Spleen (tissue), 7 donors: ENCODE results near the gene KCNIP2.

Experiments used
- POLR2A ChIP-seq, 3 donors: fragments of 450-650 bp; IDR thresholded peaks; one replicate each; pipeline ENCODE4 v1.5.1; 2017; ENCODE audit warnings: antibody characterized with exemption in 3 of 3, mild to moderate bottlenecking in 1 of 3
- POLR2AphosphoS5 ChIP-seq, 3 donors: sonication (generic); formaldehyde crosslinking; IDR thresholded peaks; one replicate each; pipeline ENCODE4 v1.5.1; 2017; ENCODE audit warnings: antibody characterized with exemption in 3 of 3
- TF ChIP-seq, protein P1 (sequence below), 11 experiments: fragments of 200-600 bp in 7 of 11; fragments of 450-650 bp in 4 of 11; sonication (generic) in 4 of 11; IDR thresholded peaks in 8 of 11; conservative IDR thresholded peaks in 3 of 11; 1 replicate in 7 of 11; 2 replicates in 4 of 11; pipeline versions ENCODE4 v1.4.0 to v1.8.0; 2016 to 2021; ENCODE audit warnings: antibody characterized with exemption in 11 of 11, inconsistent platforms in 4 of 11, mild to moderate bottlenecking in 1 of 11
- donor health status: DM: no; HTN: no; CAD: no; lungs with moderate emphysema.
- donor health status: DM: no; HTN: no; CAD: no.
- donor health status: DM: no; HTN: no; CAD: no.

DNA sequence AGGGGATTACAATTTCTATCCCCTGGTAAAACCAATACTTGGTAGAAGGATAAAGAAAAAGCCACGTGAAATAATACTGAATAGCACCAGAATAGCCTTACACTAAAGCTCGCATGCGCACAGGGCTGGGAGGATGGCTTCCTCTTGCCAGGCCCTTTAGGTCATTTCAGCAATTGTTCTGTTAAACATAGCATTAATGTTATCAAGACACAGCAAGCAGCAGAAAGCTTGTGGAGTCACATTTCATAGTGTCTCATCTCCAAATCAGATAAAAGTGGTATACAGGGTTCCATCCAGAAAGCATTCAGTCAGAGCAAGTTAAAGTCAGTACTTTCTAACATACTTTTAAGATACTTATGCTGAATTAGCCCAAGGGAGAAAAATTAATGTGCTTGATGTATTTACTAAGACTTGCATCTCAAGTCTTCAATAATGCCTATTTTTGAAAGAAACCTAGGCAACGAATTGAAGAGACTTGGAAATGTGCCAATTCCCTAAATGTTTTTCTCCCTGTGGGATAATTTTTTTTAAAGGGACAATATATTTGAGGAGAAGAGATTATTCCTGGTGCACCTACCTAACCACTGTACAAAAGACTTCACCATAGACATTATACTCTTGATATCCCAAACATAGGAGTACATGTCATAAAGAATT, 46.1 kb downstream of the KCNIP2 start:
- TF ChIP-seq, protein P1, sequence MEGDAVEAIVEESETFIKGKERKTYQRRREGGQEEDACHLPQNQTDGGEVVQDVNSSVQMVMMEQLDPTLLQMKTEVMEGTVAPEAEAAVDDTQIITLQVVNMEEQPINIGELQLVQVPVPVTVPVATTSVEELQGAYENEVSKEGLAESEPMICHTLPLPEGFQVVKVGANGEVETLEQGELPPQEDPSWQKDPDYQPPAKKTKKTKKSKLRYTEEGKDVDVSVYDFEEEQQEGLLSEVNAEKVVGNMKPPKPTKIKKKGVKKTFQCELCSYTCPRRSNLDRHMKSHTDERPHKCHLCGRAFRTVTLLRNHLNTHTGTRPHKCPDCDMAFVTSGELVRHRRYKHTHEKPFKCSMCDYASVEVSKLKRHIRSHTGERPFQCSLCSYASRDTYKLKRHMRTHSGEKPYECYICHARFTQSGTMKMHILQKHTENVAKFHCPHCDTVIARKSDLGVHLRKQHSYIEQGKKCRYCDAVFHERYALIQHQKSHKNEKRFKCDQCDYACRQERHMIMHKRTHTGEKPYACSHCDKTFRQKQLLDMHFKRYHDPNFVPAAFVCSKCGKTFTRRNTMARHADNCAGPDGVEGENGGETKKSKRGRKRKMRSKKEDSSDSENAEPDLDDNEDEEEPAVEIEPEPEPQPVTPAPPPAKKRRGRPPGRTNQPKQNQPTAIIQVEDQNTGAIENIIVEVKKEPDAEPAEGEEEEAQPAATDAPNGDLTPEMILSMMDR (IDR thresholded peaks at IDR 0.05 in 8 of 11, conservative IDR thresholded peaks at IDR 0.05 in 3 of 11), result no peak
- no peak for TF ChIP-seq POLR2A (IDR thresholded peaks at IDR 0.05)
- no peak for TF ChIP-seq POLR2AphosphoS5 (IDR thresholded peaks at IDR 0.05)
